Activated CD4-positive, alpha-beta T cell treated with anti-CD3 and anti-CD28 coated beads for 24 hours (primary cell): ENCODE measurements around the gene PLPPR3.

Source experiments
- DNase-seq, 2 donors: peaks; one replicate each; pipeline ENCODE4 v3.0.0-alpha.2; 2020; ENCODE audit warnings: low read depth in 2 of 2

The PLPPR3 gene

DNA sequence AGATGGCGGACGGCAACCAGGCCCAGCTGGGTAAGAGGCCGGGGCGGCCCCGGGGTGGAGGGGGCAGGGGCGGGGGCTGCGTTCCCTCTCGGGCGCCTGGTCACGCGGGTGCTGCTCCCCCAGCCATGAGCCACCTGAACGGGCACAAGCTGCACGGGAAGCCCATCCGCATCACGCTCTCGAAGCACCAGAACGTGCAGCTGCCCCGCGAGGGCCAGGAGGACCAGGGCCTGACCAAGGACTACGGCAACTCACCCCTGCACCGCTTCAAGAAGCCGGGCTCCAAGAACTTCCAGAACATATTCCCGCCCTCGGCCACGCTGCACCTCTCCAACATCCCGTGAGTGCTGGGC lies 13.4 kb downstream of the PLPPR3 start:
- no peak for DNase-seq

- no peak for DNase-seq
Measured at GRCh38 chr19:807627-808422, 13.9 kb downstream of the PLPPR3 start.

DNA sequence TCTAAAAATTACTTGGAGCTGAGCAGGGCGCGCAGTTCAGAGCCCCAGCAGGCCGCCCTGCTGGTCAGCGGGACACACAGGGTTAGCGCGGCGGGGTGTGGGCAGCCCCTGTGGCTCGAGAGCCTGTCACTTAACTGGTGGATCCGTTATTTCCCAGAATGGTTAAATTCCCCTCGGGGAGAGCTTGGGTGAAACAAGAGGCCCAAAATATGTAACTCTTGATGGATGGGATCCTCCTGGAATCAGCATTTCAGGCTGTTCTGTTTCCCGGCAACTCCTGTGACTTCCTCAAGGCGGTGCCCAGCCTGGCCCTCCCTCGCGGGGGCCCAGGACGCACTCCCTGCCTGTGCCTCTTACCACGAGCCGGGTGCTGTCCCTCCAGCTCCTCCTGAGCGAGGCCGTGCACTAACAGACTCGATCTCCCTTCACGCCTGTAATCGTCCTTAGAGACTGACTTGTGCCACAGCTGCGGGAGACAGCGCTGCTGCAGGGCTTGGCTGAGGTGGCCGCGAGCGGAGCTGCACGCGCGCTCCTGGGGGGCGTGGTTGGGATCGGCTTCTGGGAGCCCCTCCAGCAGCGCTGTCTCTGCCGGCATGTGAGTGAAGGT lies 14.8 kb downstream of the PLPPR3 start:
- DNase-seq, result no peak

DNA sequence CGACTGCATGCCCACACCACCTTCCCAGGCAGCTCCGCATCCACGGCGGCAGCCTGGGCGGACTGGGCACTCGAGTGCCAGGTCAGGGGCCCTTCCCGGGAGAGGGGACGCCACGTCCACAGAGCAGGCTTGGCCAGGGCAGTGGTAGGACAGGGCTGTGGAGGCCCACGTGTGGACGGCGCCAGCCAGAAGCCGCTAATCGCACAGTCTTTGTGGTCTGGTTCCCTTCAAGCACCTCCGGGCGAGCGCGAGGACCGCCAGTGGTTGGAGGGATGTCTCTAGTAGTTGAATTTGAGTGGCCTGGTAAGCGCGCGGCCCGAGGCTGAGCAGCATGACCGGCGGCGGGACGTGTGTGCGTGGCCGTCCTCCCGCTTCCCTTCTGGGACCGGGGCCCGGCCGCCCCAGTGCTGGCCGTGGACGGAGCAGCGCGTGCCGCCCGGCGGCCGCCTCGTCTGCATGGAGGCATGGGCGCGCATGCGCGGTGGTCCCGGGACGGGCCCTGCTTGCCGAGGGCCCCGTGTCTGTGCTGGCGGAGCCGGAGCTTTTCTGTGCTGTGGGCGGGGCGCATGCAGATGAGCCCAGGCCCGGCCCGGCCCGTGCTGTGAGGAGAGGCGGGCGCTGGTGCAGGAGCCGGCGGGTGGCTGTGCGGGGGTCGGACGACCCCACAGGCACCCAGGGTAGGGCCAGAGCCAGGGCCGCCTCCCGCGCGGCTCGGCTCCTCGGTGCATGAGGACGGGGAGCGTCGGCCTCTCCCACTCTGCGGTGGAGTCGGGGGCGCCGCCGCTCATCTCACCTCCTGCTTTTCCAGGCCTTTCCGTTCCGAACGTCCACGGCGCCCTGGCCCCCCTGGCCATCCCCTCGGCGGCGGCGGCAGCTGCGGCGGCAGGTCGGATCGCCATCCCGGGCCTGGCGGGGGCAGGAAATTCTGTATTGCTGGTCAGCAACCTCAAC lies 15.9 kb downstream of the PLPPR3 start:
- DNase-seq, result no peak

DNA sequence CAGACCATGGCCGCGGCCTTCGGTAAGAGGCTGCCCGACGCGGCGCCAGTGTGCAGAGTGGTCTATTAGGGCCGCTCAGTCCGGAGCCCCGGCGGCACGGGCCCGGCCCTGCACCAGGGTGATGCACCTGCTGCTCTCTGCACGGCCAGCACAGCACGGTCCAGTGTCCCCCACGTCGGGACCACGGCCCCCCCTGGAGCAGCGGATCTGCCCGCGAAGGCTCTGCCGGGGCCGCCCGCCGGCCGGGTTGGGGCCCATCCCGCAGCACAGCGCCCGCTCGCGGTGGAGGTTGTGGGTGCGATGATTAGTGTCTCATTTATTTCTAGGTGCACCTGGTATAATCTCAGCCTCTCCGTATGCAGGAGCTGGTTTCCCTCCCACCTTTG lies 16.6 kb downstream of the PLPPR3 start:
- DNase-seq, result no peak

DNA sequence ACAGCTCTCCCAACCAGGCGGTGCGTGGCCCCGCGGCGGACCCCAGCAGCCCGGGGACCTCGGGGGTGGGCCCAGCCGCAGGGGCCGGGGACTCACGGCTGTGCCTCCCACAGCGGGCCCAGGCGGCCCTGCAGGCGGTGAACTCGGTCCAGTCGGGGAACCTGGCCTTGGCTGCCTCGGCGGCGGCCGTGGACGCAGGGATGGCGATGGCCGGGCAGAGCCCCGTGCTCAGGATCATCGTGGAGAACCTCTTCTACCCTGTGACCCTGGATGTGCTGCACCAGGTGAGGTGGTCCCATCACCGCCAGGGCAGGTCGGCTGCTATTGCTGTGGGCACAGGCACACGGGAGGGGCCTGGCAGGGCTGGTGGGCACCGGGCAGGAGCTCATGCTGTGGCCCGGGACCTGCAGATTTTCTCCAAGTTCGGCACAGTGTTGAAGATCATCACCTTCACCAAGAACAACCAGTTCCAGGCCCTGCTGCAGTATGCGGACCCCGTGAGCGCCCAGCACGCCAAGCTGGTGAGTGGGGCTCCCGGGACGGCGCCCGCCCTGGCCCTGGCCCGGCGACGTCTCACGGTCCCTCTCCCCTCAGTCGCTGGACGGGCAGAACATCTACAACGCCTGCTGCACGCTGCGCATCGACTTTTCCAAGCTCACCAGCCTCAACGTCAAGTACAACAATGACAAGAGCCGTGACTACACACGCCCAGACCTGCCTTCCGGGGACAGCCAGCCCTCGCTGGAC lies 17.2 kb downstream of the PLPPR3 start:
- no peak for DNase-seq

GRCh38 chr19:803686-804418 lies 17.9 kb downstream of the PLPPR3 start:
- DNase-seq, result no peak

DNA sequence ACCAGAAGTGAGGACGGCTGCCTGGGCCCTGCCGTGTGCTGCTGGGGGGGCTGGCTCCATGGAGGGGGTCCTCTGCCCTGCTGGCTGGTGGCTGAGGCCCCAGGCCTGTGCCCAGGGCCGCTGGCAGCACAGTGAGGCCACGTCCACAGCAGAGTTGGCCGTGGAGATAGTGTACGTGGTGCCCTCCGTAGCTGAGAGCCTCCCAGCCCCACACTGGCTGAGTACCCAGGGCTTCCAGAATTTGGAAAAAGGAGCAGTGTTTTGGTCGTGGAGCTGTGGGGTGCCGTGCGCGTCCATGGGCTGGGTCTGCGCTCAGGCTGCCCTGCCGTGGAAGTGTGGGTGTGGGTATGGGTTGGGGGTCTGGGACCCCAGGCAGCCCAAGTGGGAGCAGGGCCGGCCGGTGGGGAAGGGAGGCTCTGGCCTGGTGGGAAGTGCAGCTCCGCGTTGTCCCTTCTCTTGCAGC lies 18.6 kb downstream of the PLPPR3 start:
- DNase-seq, result no peak

- no peak for DNase-seq
Measured at GRCh38 chr19:802498-803098, 19.2 kb downstream of the PLPPR3 start.

DNA sequence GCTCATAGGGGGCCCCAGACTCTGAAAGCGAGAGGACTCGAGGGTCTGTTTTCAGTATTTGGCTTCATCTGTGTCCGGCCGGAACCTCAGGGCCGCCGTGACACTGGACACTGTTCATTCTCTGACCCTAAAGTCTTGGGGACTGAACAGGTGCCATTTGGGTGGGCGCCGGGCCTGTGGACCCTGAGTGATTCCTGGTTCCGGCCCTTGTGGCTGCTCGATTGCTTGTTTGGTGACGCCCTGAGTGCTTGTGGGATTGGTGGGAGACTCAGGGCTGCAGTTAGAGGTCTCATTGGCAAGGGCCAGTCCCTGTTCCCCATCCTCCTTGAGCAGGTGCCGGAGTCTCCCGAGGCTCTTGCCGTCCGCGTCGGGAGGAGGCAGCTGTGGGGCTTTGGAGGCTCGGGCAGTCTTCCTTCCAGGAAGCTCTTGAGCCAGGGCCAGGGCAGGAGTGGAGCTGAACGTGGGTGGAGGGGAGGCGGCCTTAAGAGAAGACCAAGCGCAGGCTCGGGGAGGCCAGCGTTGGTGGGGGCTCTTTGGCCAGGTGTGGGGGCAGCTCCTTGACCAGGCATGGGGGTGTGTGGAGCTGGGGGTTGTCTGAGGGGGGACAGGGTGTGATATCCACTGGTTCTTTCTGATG lies 19.8 kb downstream of the PLPPR3 start:
- DNase-seq, result no peak

GRCh38 chr19:801030-801860 lies 20.5 kb downstream of the PLPPR3 start:
- no peak for DNase-seq

GRCh38 chr19:800360-801029 lies 21.3 kb downstream of the PLPPR3 start:
- no peak for DNase-seq

- DNase-seq, result no peak
Measured at GRCh38 chr19:799076-799881, 22.5 kb downstream of the PLPPR3 start.

- no peak for DNase-seq
Measured at GRCh38 chr19:798415-799075, 23.2 kb downstream of the PLPPR3 start.

GRCh38 chr19:797528-798414 lies 24.0 kb downstream of the PLPPR3 start:
- peak; percentile 77 to 82 for DNase-seq
